ENCODE results near the gene GPR107. TPM values are rescaled to one million over a fixed set of nuclear protein-coding genes. Genes with fewer than 3 reads are reported as not detected.

Gene GPR107
- total and polyA plus RNA-seq, 2 experiments from 2014 or later, result 6.2 to 30.7 TPM

GRCh38 chr9:130174025-130174424 lies 120.3 kb downstream of the GPR107 start (continued):
- TF ChIP-seq ZNF462 (CRISPR knock-in tag; IDR thresholded peaks at IDR 0.05), result no peak

- Mint-ChIP-seq H3K27me3 (ENCODE audit: insufficient read depth, low read depth, poor library complexity) (peaks cover 18% of the 10 kb centered on the region), H3K4me1 (peaks cover 22% of the 10 kb centered on the region), H3K27ac (no peak overlapping the region), H3K36me3 (ENCODE audit: low read depth) (no peaks in the 10 kb centered on the region; the same call in 2 of the 3 replicates), H3K4me3 (peak overlapping the region; percentile 32; the same call in 1 of the 3 replicates), H3K9me3 (no peaks in the 10 kb centered on the region; the same call in 2 of the 3 replicates)
- no peaks in the 10 kb centered on the region; the same call in 1 of the 2 replicates for H3F3A ChIP-seq (replicated peaks; ENCODE audit: low read depth)
- TF ChIP-seq ZNF114 (CRISPR knock-in tag; IDR thresholded peaks at IDR 0.05), result no peak
- no peak for TF ChIP-seq STAT1 (IDR thresholded peaks at IDR 0.05; ENCODE audit: unreplicated experiment)
- DNase-seq (ENCODE audit: low spot score), result no peak
- H4K20me1 ChIP-seq (replicated peaks; ENCODE audit: insufficient read depth), result 0 out of 2 replicates have a peak, but pooled peaks cover 3% of the 10 kb centered on the region
- peaks cover 53% of the 10 kb centered on the region for H3K79me2 ChIP-seq (replicated peaks; ENCODE audit: insufficient read depth)
- no peak overlapping the region for H3K27ac ChIP-seq (ENCODE audit: low read depth)
- H3K4me2 ChIP-seq, result no peak overlapping the region
- H3K36me3 ChIP-seq (ENCODE audit: insufficient read depth), result no peaks in the 10 kb centered on the region
- H3K4me1 ChIP-seq (ENCODE audit: insufficient read depth), result 0 out of 2 replicates have a peak, but pooled peaks cover 8% of the 10 kb centered on the region
- no peaks in the 10 kb centered on the region; the same call in 1 of the 2 replicates for H3K27me3 ChIP-seq (ENCODE audit: insufficient read depth)
- no peaks in the 10 kb centered on the region for H3K9me2 ChIP-seq (ENCODE audit: insufficient read depth)
- H3K4me3 ChIP-seq, result no peak overlapping the region
- no peak overlapping the region for H2AFZ ChIP-seq
- no peak for ATAC-seq
These were observed 121.2 kb downstream of the GPR107 start for GRCh38 chr9:130174920-130175321.

GRCh38 chr9:130175355-130175754 lies 121.6 kb downstream of the GPR107 start:
- 0 out of 2 replicates have a peak, but pooled peaks cover 8% of the 10 kb centered on the region for H3K4me1 ChIP-seq (ENCODE audit: insufficient read depth)
- DNase-seq (ENCODE audit: low spot score) (no peak), ATAC-seq (no peak)
- Mint-ChIP-seq H3K27me3 (ENCODE audit: insufficient read depth, low read depth, poor library complexity) (peaks cover 20% of the 10 kb centered on the region), H3K9me3 (no peaks in the 10 kb centered on the region; the same call in 2 of the 3 replicates), H3K27ac (no peak overlapping the region), H3K4me3 (no peak overlapping the region), H3K4me1 (peaks cover 22% of the 10 kb centered on the region), H3K36me3 (ENCODE audit: low read depth) (no peaks in the 10 kb centered on the region; the same call in 2 of the 3 replicates)
- no peaks in the 10 kb centered on the region; the same call in 1 of the 2 replicates for H3F3A ChIP-seq (replicated peaks; ENCODE audit: low read depth)
- no peak overlapping the region for H2AFZ ChIP-seq
- no peak overlapping the region for H3K27ac ChIP-seq (ENCODE audit: low read depth)
- no peak overlapping the region for H3K4me3 ChIP-seq
- H3K9me2 ChIP-seq (ENCODE audit: insufficient read depth), result no peaks in the 10 kb centered on the region
- H3K79me2 ChIP-seq (replicated peaks; ENCODE audit: insufficient read depth), result peaks cover 58% of the 10 kb centered on the region
- H3K4me2 ChIP-seq, result no peak overlapping the region
- H4K20me1 ChIP-seq (replicated peaks; ENCODE audit: insufficient read depth), result 0 out of 2 replicates have a peak, but pooled peaks cover 3% of the 10 kb centered on the region
- no peaks in the 10 kb centered on the region for H3K36me3 ChIP-seq (ENCODE audit: insufficient read depth)
- no peaks in the 10 kb centered on the region; the same call in 1 of the 2 replicates for H3K27me3 ChIP-seq (ENCODE audit: insufficient read depth)
- TF ChIP-seq REST (IDR thresholded peaks at IDR 0.05; ENCODE audit: unreplicated experiment), result no peak
- no peak for TF ChIP-seq JUNB (IDR thresholded peaks at IDR 0.05; ENCODE audit: unreplicated experiment)
- no peak for TF ChIP-seq ZNF114 (CRISPR knock-in tag; IDR thresholded peaks at IDR 0.05)
- TF ChIP-seq ETS1 (IDR thresholded peaks at IDR 0.05), result no peak

Measured in GM23338 (cell line).